Measurements from ENCODE around the gene SYT11. TPM values are rescaled to one million over a fixed set of nuclear protein-coding genes. Genes with fewer than 3 reads are reported as not detected.
A peak's percentile ranks its signal among the peaks of the same experiment; 100 is the strongest.

The SYT11 gene
- total RNA-seq, 1 experiment from 2014 or later: 6.1 TPM

DNA sequence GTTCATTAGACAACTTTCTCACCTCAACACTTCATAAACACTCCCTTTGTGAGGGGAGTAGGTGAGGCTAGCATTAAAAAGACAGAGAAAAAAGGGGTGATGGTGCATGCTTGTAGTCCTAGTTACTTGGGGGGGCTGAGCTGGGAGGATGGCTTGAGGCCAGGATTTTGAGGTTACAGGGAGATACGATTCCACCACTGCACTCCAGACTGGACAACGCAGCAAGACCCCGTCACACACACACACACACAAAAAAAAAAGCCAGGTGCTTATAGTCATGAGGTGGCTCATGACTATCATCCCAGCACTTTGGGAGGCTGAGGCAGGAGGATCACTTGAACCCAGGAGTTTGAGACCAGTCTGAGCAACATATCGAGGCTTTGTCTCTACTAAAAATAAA, 31.9 kb upstream of the SYT11 start:
- TF ChIP-seq CREB1 (CRISPR knock-in tag; IDR thresholded peaks at IDR 0.05) (no peak), ZNF396 (CRISPR knock-in tag; IDR thresholded peaks at IDR 0.05; ENCODE audit: borderline replicate concordance) (no peak), ZNF121 (CRISPR knock-in tag; IDR thresholded peaks at IDR 0.05) (peak; percentile 81)
- peaks cover 29% of the 10 kb centered on the region for H3K36me3 Mint-ChIP-seq
- POLR2A ChIA-PET: no interaction called here
- no peaks in the 10 kb centered on the region for H3K9me3 Mint-ChIP-seq
- H3K4me3 Mint-ChIP-seq: no peak overlapping the region
- CTCF ChIA-PET: no interaction called here
- H3K27ac Mint-ChIP-seq: no peak overlapping the region
- DNase-seq (ENCODE audit: low spot score) (no peak), ATAC-seq (no peak)
- no peaks in the 10 kb centered on the region for H3K27me3 Mint-ChIP-seq (ENCODE audit: low read depth)
- no peaks in the 10 kb centered on the region for H3K4me1 Mint-ChIP-seq

DNA sequence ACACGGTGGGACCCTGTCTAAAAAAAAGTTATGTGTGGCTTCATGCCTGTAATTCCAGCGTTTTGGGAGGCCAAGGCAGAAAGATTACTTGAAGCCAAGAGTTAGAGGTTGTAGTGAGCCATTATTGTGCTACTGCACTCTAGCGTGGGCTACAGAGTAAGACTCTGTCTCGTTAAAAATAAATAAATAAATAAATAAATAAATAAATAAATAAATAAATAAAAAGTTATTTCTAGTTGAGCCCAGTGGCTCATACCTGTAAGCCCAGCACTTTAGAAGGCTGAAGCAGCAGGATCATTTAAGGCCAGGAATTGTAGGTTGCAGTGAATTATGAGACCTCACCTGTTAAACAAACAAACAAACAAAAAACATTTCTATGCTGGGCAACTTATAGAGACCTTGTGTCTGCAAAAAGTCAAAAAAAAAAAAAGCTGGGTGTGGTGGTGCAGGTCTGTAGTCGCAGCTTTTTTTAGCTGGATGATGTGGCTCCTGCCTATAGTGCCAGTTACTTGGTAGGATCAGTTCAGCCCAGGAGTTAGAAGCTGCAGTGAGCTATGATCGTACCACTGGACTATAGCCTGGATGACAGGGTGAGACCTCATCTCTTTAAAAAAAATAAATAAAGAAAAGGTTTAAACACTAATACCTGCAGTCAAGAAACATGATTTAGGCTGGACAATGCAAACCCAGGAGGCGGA, 27.9 kb upstream of the SYT11 start:
- H3K36me3 Mint-ChIP-seq: peaks cover 34% of the 10 kb centered on the region
- peaks cover 15% of the 10 kb centered on the region for H3K9me3 Mint-ChIP-seq
- H3K4me1 Mint-ChIP-seq: peaks cover 10% of the 10 kb centered on the region
- POLR2A ChIA-PET: no interaction called here
- ATAC-seq: no peak
- H3K4me3 Mint-ChIP-seq: no peak overlapping the region
- H3K27me3 Mint-ChIP-seq (ENCODE audit: low read depth): no peaks in the 10 kb centered on the region
- DNase-seq (ENCODE audit: low spot score): no peak
- TF ChIP-seq TEAD1 (CRISPR knock-in tag; IDR thresholded peaks at IDR 0.05) (no peak), EMX1 (CRISPR knock-in tag; IDR thresholded peaks at IDR 0.05) (no peak), ZNF416 (CRISPR knock-in tag; IDR thresholded peaks at IDR 0.05) (no peak), NFYB (CRISPR knock-in tag; conservative IDR thresholded peaks at IDR 0.05; ENCODE audit: low read depth) (no peak), HMGA2 (CRISPR knock-in tag; IDR thresholded peaks at IDR 0.05) (no peak), ZNF423 (CRISPR knock-in tag; IDR thresholded peaks at IDR 0.05) (no peak), ZNF138 (CRISPR knock-in tag; conservative IDR thresholded peaks at IDR 0.05) (no peak), ATF1 (CRISPR knock-in tag; IDR thresholded peaks at IDR 0.05) (no peak), ZNF232 (CRISPR knock-in tag; IDR thresholded peaks at IDR 0.05) (no peak)
- TF ChIP-seq, protein P1, sequence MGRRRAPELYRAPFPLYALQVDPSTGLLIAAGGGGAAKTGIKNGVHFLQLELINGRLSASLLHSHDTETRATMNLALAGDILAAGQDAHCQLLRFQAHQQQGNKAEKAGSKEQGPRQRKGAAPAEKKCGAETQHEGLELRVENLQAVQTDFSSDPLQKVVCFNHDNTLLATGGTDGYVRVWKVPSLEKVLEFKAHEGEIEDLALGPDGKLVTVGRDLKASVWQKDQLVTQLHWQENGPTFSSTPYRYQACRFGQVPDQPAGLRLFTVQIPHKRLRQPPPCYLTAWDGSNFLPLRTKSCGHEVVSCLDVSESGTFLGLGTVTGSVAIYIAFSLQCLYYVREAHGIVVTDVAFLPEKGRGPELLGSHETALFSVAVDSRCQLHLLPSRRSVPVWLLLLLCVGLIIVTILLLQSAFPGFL (CRISPR knock-in tag; IDR thresholded peaks at IDR 0.05; ENCODE audit: borderline replicate concordance): no peak
- TF ChIP-seq, protein P2, sequence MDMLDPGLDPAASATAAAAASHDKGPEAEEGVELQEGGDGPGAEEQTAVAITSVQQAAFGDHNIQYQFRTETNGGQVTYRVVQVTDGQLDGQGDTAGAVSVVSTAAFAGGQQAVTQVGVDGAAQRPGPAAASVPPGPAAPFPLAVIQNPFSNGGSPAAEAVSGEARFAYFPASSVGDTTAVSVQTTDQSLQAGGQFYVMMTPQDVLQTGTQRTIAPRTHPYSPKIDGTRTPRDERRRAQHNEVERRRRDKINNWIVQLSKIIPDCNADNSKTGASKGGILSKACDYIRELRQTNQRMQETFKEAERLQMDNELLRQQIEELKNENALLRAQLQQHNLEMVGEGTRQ (CRISPR knock-in tag; IDR thresholded peaks at IDR 0.05): no peak
- TF ChIP-seq, protein P3, sequence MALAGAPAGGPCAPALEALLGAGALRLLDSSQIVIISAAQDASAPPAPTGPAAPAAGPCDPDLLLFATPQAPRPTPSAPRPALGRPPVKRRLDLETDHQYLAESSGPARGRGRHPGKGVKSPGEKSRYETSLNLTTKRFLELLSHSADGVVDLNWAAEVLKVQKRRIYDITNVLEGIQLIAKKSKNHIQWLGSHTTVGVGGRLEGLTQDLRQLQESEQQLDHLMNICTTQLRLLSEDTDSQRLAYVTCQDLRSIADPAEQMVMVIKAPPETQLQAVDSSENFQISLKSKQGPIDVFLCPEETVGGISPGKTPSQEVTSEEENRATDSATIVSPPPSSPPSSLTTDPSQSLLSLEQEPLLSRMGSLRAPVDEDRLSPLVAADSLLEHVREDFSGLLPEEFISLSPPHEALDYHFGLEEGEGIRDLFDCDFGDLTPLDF (CRISPR knock-in tag; IDR thresholded peaks at IDR 0.05): no peak
- TF ChIP-seq, protein P4, sequence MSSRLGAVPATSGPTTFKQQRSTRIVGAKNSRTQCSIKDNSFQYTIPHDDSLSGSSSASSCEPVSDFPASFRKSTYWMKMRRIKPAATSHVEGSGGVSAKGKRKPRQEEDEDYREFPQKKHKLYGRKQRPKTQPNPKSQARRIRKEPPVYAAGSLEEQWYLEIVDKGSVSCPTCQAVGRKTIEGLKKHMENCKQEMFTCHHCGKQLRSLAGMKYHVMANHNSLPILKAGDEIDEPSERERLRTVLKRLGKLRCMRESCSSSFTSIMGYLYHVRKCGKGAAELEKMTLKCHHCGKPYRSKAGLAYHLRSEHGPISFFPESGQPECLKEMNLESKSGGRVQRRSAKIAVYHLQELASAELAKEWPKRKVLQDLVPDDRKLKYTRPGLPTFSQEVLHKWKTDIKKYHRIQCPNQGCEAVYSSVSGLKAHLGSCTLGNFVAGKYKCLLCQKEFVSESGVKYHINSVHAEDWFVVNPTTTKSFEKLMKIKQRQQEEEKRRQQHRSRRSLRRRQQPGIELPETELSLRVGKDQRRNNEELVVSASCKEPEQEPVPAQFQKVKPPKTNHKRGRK (CRISPR knock-in tag; IDR thresholded peaks at IDR 0.05; ENCODE audit: borderline replicate concordance): no peak
- TF ChIP-seq, protein P5, sequence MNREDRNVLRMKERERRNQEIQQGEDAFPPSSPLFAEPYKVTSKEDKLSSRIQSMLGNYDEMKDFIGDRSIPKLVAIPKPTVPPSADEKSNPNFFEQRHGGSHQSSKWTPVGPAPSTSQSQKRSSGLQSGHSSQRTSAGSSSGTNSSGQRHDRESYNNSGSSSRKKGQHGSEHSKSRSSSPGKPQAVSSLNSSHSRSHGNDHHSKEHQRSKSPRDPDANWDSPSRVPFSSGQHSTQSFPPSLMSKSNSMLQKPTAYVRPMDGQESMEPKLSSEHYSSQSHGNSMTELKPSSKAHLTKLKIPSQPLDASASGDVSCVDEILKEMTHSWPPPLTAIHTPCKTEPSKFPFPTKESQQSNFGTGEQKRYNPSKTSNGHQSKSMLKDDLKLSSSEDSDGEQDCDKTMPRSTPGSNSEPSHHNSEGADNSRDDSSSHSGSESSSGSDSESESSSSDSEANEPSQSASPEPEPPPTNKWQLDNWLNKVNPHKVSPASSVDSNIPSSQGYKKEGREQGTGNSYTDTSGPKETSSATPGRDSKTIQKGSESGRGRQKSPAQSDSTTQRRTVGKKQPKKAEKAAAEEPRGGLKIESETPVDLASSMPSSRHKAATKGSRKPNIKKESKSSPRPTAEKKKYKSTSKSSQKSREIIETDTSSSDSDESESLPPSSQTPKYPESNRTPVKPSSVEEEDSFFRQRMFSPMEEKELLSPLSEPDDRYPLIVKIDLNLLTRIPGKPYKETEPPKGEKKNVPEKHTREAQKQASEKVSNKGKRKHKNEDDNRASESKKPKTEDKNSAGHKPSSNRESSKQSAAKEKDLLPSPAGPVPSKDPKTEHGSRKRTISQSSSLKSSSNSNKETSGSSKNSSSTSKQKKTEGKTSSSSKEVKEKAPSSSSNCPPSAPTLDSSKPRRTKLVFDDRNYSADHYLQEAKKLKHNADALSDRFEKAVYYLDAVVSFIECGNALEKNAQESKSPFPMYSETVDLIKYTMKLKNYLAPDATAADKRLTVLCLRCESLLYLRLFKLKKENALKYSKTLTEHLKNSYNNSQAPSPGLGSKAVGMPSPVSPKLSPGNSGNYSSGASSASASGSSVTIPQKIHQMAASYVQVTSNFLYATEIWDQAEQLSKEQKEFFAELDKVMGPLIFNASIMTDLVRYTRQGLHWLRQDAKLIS (CRISPR knock-in tag; IDR thresholded peaks at IDR 0.05; ENCODE audit: borderline replicate concordance): no peak
- TF ChIP-seq, protein P6, sequence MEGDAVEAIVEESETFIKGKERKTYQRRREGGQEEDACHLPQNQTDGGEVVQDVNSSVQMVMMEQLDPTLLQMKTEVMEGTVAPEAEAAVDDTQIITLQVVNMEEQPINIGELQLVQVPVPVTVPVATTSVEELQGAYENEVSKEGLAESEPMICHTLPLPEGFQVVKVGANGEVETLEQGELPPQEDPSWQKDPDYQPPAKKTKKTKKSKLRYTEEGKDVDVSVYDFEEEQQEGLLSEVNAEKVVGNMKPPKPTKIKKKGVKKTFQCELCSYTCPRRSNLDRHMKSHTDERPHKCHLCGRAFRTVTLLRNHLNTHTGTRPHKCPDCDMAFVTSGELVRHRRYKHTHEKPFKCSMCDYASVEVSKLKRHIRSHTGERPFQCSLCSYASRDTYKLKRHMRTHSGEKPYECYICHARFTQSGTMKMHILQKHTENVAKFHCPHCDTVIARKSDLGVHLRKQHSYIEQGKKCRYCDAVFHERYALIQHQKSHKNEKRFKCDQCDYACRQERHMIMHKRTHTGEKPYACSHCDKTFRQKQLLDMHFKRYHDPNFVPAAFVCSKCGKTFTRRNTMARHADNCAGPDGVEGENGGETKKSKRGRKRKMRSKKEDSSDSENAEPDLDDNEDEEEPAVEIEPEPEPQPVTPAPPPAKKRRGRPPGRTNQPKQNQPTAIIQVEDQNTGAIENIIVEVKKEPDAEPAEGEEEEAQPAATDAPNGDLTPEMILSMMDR (IDR thresholded peaks at IDR 0.05): no peak
- CTCF ChIA-PET: no interaction called here
- H3K27ac Mint-ChIP-seq: no peak overlapping the region
